Measurements from ENCODE around the gene RBSN.

The RBSN gene

DNA sequence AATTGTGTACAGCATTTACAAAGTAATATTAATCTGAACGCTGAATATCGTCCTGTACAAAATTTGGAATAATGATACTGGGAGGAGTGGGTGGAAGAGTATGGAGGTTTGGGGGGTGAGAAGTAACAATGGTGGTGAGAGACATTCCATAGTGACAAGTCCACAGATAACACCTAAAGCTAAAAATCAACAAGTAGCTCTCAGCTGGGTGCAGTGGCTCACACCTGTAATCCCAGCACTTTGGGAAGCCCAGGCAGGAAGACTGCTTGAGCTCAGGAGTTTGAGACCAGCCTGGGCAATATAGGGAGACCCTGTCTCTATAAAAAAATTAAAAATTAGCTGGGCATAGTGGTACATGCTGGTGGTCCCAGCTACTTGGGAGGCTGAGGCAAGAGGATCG, 38.9 kb downstream of the RBSN start:
- no peak for DNase-seq (ENCODE audit: low read depth in 2 of 2)

DNA sequence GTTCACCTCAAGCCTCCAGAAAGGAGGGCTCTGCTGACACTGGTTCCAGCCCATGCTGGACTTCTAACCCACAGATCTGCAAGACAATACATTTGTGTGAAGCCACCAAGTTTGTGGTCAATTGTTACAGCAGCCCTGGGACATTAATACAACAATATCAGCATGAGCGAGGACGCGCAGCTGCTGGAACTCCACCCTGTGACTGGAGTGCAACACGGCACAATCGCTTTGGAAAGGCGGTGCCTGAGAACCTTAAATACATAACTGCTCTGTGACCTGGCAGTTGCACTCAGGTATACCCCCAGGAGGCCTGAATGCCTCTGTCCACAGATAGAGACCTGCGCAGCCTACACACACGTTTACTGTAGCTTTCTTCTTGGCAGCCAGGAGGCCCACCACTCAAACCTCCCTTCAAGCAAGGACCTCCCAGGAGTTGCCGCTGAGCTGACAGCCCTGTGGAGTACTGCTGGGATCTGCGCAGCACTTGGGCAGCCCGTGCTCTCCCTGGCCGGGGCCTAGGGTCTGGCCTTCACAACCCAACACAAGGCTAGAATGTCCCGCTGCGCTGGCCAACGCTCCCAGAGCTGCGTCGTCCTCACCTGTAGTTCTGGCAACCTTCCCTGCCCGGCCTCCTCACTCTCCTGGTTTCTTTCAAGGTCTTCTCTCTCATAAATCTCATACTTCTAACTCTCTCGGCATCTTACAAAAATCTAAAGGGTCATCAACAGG, 42.1 kb downstream of the RBSN start:
- DNase-seq (ENCODE audit: low read depth in 2 of 2) = no peak

DNA sequence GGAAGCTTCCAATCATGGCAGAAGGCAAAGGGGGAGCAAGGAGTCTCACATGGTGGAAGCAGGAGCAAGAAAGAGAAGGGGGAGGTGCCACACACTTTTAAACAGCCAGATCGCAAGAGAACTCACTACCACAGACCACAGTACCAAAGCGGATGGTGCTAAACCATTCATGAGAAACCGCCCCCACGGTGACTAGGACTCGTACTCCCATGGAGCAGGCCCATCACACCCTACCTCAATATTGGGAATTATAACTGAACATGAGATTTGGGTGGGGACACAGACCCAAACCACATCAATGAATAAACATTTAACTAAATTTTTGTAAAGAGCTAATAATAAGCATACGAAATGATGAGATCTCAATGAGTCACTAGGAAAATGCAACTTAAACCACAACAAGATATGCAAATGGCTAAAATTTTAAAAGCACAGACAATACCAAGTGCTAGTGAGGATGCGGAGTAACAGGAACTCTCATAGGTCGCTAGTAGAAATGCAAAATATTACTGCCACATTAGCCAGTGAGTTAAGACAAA, 43.9 kb downstream of the RBSN start:
- DNase-seq (ENCODE audit: low read depth in 2 of 2) = peak; percentile 25 to 51

DNA sequence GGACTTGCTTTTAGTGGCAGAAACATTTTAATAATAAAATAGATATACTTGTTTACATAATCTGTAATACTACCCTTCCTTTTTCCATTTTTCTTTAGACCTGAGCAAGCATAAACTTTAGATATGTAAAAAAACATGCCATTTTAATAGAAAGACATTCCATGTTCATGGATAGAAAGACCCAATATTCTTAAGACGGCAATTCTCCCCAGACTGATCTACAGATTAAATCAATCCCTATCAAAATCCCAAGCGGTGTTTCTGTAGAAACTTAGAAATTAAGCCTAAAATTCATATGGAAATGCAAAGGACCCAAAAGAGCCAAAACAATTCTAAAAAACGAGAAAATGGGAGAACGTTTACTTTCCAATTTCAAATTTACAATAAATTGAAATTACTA, 45.4 kb downstream of the RBSN start:
- no peak for DNase-seq (ENCODE audit: low read depth in 2 of 2)

DNA sequence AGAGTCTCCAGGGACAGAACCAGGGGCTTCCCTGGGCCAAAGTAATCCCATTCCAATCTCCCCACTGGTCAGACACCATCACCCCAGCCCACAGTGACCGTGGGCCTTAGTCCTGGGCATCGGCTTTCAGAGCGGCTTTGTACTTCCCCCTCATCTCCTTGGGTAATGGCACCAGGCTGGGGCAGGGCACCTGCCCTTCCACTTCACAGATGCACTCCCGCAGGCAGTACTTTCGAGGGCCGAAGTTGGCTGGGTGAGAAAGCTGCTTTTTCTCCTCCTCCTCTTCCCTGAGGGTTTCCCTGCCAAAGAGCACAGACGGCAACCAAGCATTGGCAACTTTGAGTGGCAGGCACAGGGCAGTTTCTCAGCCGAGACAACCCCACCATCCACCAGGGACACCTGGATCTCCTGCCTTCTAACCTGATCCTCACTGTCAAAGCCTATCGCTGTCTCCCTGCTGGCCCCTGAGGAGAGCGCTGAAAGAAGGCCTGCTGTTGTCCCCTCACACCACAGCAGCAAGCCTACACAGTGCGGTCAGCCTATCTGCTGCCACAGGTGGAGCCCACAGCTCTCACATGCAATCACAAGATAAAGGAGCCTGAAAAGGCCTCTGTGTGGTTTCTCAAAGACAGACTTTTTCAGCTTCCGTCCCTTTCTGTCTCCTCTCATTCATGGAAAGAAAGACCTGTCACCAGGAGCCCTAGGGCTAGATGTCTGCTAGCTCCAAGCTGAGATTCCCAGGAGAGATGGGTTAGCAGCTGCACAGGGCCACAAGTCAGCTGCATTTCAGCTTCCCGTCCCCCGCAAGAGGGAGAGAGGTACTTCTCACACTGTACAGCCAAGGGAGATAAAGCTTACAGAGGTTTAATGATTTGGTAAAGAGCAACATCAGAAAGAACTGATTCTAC, 46.4 kb downstream of the RBSN start:
- DNase-seq (ENCODE audit: low read depth in 2 of 2) = no peak

DNA sequence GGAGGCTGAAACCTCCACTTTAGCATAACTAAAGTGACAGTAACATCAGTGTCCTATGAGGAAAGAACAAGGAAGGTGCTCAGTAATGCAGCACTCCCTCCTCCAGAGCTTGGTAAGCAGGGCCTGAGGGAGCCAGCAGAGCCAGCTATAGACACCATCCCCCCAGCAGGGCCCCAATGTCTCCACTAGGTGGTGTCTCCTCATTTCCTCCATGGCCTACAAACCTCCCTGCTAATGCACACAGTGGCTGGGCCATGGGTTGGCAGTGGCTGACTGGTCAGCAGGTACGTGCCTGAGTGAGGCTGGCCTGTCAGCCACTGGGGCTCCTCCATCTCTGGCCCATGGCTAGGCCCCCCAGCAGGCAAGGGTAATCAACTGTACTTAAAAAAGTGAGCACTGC, 47.4 kb downstream of the RBSN start:
- peak; percentile 22 to 26 for DNase-seq (ENCODE audit: low read depth in 2 of 2)

DNA sequence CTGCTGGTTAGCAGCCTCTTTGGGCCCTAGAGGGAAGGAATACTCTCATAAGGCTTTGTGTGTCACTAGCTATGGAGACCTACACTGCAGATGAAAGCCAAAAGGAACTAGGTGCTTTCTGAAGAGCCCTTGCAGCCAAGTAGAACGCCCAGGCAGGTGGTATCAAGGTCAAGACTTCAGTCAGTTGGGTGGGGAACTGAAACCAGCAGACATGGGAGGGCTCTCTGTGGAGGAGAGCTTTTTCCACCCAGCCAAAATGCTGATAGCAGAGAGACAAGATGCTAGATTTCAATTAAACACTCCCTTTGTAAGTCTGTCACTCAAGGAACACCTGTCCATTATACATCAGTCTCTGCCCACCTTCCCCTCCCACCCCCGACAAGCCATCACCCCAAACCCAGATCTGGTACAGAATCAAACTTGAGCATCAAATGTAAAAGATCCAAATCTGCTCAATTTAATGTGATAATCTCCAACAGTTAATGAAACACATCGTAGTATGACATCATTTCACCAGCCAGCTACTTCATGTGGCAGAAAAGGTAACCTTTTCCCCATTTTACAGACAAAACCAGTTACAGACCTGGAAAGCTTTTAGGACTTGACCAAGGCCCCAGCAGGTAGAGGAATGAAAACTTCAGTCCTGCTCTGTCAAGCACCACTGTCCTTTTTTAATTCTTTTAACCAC, 48.4 kb downstream of the RBSN start:
- no peak for DNase-seq (ENCODE audit: low read depth in 2 of 2)

DNA sequence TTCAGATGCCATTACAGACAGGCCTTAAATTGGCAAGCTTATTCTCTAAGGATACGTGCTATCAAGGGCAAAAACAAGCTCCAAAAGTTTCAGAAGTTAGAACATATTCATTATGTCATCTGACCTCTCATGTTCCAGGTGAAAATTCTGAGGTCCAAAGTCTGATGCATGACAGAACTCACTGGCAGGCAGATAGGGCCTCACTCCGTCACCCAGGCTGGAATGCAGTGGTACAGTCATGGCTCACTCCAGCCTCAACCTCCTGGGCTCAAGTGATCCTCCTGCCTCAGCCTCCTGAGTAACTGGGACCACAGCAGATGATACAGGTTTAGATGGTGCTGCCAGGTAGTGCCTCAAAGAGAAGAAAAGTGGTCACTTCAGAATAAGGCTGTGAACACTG, 49.4 kb downstream of the RBSN start:
- DNase-seq (ENCODE audit: low read depth in 2 of 2) = no peak

DNA sequence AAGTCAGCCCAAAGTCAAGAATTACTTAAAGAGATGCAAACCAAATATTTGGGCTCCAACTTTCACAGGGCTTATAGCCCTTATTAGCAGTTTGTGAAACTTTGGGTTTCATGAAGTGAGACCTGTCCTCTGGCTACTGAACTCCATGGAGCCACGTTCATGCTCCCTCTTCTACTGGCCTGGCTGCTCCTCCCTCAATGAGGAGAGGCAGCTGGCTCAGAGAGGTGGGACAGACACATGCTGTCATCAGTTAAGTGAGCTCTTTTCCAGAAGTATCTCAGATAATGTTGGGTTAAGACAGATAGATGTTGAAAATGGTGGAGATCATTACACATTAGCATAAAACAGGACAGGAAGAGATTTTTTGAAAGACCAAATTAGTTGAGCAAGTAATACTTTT, 53.3 kb downstream of the RBSN start:
- DNase-seq (ENCODE audit: low read depth in 2 of 2) = no peak

DNA sequence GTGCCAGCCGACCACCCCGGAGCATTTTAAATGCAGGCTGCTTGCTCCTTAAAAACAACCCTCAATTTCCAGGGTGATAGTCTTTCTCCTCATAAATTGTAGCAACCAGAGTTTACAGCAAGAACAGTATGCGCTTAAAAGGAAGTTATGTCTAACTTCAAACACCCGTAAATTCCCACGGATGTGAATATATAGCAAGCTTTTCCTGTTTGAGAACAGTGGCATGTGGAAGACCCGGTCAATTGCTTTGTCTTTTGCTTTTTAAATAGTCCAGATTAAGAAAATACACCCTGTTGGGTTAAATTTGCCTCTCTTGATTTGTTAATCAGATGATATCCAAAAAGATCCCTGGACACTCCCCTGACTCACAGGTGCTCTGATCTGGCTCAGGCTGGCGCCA, 54.6 kb downstream of the RBSN start:
- no peak for DNase-seq (ENCODE audit: low read depth in 2 of 2)

DNA sequence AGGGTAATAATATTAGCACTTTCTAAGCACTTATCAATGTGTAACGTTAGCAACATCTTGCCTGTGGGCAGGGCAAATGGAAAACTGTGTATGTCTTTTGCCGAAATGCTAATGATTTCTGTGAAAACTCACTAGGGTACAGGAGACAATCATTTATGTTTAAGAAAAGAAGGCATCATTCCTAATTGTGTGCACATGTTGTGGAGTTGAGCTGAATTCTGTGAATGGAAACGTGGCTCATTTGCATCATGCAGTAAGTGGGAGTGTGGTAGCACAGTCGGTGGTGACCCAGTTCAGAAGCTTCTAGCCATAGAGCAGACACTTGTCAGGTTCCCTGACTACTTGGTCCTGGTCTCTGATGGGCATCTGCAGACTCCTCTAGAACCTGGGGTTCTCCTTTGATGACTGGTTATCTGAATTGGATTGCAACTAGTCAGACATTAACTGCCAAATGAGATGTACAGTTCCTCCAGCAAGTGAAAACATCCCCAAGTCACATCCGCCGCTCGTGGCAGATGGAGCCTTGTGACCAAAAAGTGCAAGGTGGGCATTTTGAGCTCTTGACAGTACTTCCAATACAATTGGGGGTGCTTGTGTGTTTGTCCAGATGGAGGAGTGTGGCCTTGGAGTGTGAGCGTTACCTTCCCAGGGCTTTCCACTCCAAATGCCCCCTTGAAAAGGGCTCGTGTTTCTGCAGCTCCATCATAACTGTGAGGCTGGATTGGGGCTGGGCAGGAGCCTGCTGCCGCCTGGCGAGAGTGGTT, 55.4 kb downstream of the RBSN start:
- DNase-seq (ENCODE audit: low read depth in 2 of 2) = no peak

DNA sequence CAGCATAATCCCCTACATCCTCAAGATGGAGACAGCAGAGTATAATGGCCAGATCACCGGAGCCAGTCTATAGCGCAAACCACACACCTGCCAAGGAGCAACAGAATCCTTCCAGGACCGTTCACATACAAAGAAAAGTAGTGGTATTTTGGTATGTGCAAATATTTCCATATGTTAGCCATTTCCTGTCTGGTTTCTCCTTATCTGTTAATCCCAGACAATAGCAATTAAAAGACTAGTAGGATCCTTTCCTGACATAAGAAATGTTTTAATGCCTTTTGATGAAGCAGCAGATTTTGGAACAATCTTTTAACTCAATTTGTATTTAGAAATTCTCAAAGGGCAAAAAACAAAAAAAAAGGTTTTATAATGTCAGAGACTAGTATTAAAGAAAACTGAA, 56.0 kb downstream of the RBSN start:
- no peak for DNase-seq (ENCODE audit: low read depth in 2 of 2)

DNA sequence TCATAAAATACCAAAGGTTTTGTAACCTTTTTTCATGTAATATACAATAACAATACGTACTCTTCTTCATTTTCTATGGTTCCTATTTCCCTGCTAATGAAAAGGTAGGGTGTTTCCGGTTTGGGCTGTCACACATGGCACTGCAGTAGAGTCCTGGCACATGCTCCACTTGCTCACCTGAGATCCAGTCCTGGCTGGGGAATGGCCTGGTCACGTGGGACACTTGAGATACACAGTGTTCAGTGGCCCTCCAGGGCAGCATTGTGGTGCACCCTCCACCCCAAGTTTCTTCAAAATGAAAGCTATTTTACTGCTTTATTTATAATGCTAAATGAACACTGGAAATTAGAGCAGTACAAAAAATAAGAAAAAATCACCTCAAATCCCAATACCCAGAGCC, 57.0 kb downstream of the RBSN start:
- DNase-seq (ENCODE audit: low read depth in 2 of 2) = no peak

DNA sequence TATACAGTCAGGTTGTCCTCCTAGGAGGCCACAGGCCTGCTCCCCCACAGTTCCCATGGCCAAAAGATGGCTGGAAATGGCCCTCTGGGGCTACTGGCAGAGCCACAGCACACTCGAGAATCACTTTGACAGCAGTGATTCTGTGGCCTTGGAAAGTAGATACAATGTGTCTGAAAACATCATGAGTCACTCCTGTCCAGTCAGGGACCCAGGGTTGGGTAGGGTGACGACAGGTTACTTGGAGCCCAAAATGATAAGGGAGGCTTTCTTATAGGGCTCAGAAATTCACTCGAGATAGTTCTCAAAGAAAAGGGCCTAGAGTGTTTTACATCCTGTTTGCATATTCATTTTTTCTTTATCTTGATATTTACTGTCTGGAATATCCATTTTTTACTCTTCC, 58.1 kb downstream of the RBSN start:
- DNase-seq (ENCODE audit: low read depth in 2 of 2) = no peak

DNA sequence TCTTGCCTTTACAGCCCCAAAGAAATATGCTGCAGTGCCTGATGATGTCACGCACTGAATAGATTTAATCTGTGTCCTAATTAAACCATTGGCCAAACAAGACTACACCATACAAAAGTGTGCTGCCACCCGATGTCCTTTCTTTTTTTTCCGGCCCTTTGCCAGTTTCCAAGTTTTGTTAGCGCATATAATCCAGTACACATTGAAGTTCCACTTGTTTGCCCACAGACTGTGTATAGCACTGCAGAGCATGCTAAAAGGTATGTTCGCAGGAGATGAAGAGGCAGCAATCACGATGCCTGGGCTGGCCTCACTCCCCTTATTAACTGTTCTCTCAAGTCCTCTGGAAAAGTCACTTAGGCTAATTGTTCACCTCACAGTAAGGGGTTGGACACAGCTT, 60.6 kb downstream of the RBSN start:
- DNase-seq (ENCODE audit: low read depth in 2 of 2) = no peak

DNA sequence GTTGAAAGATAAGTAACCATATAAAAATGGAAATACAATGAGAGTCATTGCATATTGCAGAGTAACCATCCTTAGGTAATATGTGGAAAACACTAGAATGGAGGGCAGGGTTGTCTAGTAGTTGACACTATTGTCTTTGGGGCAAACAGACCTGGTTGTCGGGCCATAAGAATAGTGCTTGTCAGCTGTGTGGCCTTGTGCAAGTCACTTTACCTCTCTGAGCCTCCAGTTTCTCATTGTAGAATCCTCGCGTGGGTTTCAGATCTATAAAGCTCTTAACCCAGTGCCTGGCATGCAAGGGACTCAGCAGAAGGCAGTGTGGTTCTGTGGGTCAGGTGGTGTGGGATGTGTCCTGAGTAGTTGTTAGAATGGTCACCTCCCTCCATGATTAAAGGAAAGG, 65.8 kb downstream of the RBSN start:
- DNase-seq (ENCODE audit: low read depth in 2 of 2) = no peak

DNA sequence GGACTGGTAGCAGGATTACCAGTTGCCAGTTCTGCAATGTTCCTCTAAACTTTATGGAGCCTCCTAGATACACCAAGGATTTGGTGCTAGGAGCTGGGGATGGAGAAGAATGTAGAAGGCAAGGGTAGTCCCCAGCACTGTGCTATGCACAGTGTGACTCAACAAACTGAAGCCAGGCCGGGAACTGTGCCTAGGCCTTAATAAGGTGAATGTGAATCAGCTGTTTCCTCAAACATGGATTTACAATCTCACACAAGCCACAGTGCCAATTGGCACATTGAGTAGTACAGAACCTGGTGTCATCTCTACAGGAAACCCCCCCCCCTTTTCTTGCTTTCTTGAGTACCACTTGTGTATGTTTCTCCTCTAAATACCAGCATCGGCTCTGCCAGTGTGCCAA, 66.3 kb downstream of the RBSN start:
- no peak for DNase-seq (ENCODE audit: low read depth in 2 of 2)

DNA sequence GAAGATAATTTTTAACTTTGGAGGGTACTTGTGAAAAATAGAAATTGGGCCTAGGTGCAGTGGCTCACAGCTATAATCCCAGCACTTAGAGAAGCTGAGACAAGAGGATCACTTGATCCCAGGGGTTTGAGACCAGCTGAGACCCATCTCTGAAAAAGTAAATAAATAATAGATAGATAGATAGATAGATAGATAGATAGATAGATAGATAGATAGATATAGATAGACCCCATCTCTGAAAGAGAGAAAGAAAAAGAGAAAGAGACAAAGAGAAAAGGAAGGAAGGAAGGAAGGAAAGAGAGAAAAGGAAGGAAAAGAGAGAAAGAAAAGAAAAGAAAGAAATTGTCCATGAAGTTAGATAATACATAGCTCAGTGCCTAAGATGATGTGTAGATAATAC, 69.3 kb downstream of the RBSN start:
- no peak for DNase-seq (ENCODE audit: low read depth in 2 of 2)

DNA sequence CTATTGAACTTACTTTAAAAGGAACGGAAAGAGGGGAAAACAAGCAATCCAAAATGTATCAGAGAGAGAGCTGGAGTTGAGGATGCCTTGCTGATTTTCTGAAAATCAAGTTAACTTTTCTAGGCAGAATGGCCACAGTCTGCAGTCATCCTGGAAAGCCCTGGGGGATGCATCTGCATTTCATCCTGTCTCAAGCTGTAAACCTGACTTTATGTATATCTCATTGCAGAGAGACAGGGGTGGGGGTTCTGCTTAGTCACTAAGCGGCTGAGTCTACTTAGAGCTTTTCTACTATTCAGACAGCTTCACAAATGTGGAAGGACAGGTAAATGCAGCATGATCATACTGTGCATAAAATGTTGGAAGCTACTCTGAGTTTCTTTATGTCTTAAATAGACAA, 75.2 kb downstream of the RBSN start:
- DNase-seq (ENCODE audit: low read depth in 2 of 2) = no peak

DNA sequence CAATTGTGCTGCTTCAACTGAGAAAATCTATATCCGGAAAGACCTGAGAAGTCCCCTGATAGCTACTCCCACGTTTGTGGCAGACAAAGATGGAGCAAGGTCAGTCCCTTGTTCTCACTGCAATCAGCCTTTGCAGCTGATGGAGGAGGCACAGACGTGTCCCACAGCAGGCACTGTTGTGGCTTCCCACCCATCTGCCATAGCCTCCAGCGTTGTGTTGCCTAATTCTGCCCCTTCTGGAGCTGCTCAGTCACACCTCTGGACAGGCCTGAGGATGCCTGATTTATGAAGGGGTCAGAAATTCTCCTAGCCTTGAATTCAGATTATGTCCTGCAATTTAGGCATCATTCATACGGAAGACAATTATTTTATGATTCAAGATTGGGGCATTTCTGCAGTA, 75.7 kb downstream of the RBSN start:
- no peak for DNase-seq (ENCODE audit: low read depth in 2 of 2)

All from stimulated activated CD4-positive, alpha-beta T cell treated with anti-CD3 and anti-CD28 coated beads, Interleukin-1b, Interleukin-23, amount 100 ng/mL, for 4 hours (primary cell).